Activated naive CD8-positive, alpha-beta T cell treated with anti-CD3 and anti-CD28 coated beads, Interleukin-2, amount 10 ng/mL, durations not matched to agents 7 days and 5 days (primary cell): ENCODE results near the gene JARID2. TPM values are rescaled to one million over a fixed set of nuclear protein-coding genes. Genes with fewer than 3 reads are reported as not detected.
A peak's percentile ranks its signal among the peaks of the same experiment; 100 is the strongest.

Source experiments
- ATAC-seq: fragments of 150-1000 bp; cut with Tn5 transposase; one replicate; pipeline ENCODE4 v1.10.0; 2021; ENCODE audit warnings: low read depth, moderate library complexity
- POLR2A ChIA-PET: fragments of 350-600 bp; sonication (Branson Sonifier 250); formaldehyde crosslinking; loops from one replicate; lab custom pipeline; 2021; ENCODE audit warnings: antibody characterized with exemption; lab: Charles Lee
- DNase-seq: peaks from one replicate; pipeline ENCODE4 v3.0.0; 2021
- H3K27ac Mint-ChIP-seq: one replicate; pipeline ENCODE4 v1.8.0; 2022; ENCODE audit warnings: mild to moderate bottlenecking, mixed read lengths
- H3K27me3 Mint-ChIP-seq: one replicate; pipeline ENCODE4 v1.8.0; 2022; ENCODE audit warnings: mild to moderate bottlenecking, moderate library complexity, mixed read lengths
- H3K36me3 Mint-ChIP-seq: one replicate; pipeline ENCODE4 v1.8.0; 2021; ENCODE audit warnings: mild to moderate bottlenecking, mixed read lengths
- H3K4me1 Mint-ChIP-seq: one replicate; pipeline ENCODE4 v1.8.0; 2021; ENCODE audit warnings: mixed read lengths
- H3K4me3 Mint-ChIP-seq: one replicate; pipeline ENCODE4 v1.8.0; 2022; ENCODE audit warnings: mild to moderate bottlenecking, moderate library complexity, mixed read lengths
- H3K9me3 Mint-ChIP-seq: one replicate; pipeline ENCODE4 v1.8.0; 2021; ENCODE audit warnings: mixed read lengths
- total RNA-seq, 2 experiments: library from RNA; stranded (reverse); gene quantifications; one replicate each; pipeline ENCODE4 v1.2.3, GENCODE V29; 2021

Gene JARID2
- total RNA-seq, 2 experiments from 2014 or later: 30.0 to 31.5 TPM

- Mint-ChIP-seq H3K4me3 (peak overlapping the region; percentile 95), H3K9me3 (no peaks in the 10 kb centered on the region), H3K27ac (peak overlapping the region; percentile 100), H3K4me1 (peaks cover 58% of the 10 kb centered on the region), H3K36me3 (peaks cover 30% of the 10 kb centered on the region), H3K27me3 (no peaks in the 10 kb centered on the region)
- POLR2A ChIA-PET: interaction anchor here (0.9 to 3.8 kb wide), 6 partner anchors 9 to 57 kb away, joined by 3 to 26 read pairs (median 9); no protein-coding TSS in a partner anchor
- ATAC-seq (no peak), DNase-seq (no peak)
These were observed 4.6 kb downstream of the JARID2 start for GRCh38 chr6:15250187-15251168.

GRCh38 chr6:15252195-15252594 lies 6.3 kb downstream of the JARID2 start:
- Mint-ChIP-seq H3K9me3 (no peaks in the 10 kb centered on the region), H3K4me1 (peaks cover 72% of the 10 kb centered on the region), H3K36me3 (peaks cover 34% of the 10 kb centered on the region), H3K4me3 (peak overlapping the region; percentile 95), H3K27me3 (no peaks in the 10 kb centered on the region), H3K27ac (peak overlapping the region; percentile 82)
- ATAC-seq: no peak
- POLR2A ChIA-PET: no interaction called here
- no peak for DNase-seq

GRCh38 chr6:15253203-15254022 lies 7.5 kb downstream of the JARID2 start:
- peaks cover 44% of the 10 kb centered on the region for H3K36me3 Mint-ChIP-seq
- POLR2A ChIA-PET: no interaction called here
- H3K9me3 Mint-ChIP-seq: no peaks in the 10 kb centered on the region
- peak overlapping the region; percentile 95 for H3K4me3 Mint-ChIP-seq
- peaks cover 83% of the 10 kb centered on the region for H3K4me1 Mint-ChIP-seq
- H3K27me3 Mint-ChIP-seq: no peaks in the 10 kb centered on the region
- peak overlapping the region; percentile 76 for H3K27ac Mint-ChIP-seq
- ATAC-seq (no peak), DNase-seq (no peak)

- Mint-ChIP-seq H3K9me3 (no peaks in the 10 kb centered on the region), H3K4me3 (peak overlapping the region; percentile 12)
These were observed 8.5 kb downstream of the JARID2 start for GRCh38 chr6:15254070-15254975.

GRCh38 chr6:15255481-15255880 lies 9.6 kb downstream of the JARID2 start:
- H3K4me3 Mint-ChIP-seq: peak overlapping the region; percentile 26
- H3K9me3 Mint-ChIP-seq: no peaks in the 10 kb centered on the region
- H3K4me1 Mint-ChIP-seq: peaks cover 89% of the 10 kb centered on the region
- H3K27me3 Mint-ChIP-seq: no peaks in the 10 kb centered on the region
- DNase-seq (no peak), ATAC-seq (no peak)
- peak overlapping the region; percentile 35 for H3K27ac Mint-ChIP-seq
- POLR2A ChIA-PET: no interaction called here
- peaks cover 49% of the 10 kb centered on the region for H3K36me3 Mint-ChIP-seq

More at GRCh38 chr6:15254070-15254975, 8.5 kb downstream of the JARID2 start:
- Mint-ChIP-seq H3K36me3 (peaks cover 51% of the 10 kb centered on the region), H3K27me3 (no peaks in the 10 kb centered on the region), H3K4me1 (peaks cover 89% of the 10 kb centered on the region), H3K27ac (peak overlapping the region; percentile 76)
- POLR2A ChIA-PET: no interaction called here
- no peak for DNase-seq
- ATAC-seq: no peak

GRCh38 chr6:15255909-15256395 lies 10.1 kb downstream of the JARID2 start:
- H3K27me3 Mint-ChIP-seq: no peaks in the 10 kb centered on the region
- H3K4me1 Mint-ChIP-seq: peaks cover 89% of the 10 kb centered on the region
- POLR2A ChIA-PET: no interaction called here
- no peak overlapping the region for H3K27ac Mint-ChIP-seq
- H3K4me3 Mint-ChIP-seq: no peak overlapping the region
- H3K9me3 Mint-ChIP-seq: no peaks in the 10 kb centered on the region
- peaks cover 45% of the 10 kb centered on the region for H3K36me3 Mint-ChIP-seq
- DNase-seq (no peak), ATAC-seq (no peak)

GRCh38 chr6:15256538-15257271 lies 10.8 kb downstream of the JARID2 start:
- POLR2A ChIA-PET: no interaction called here
- no peak for DNase-seq
- Mint-ChIP-seq H3K27ac (peak overlapping the region; percentile 10), H3K9me3 (no peaks in the 10 kb centered on the region), H3K4me1 (peaks cover 84% of the 10 kb centered on the region), H3K36me3 (peaks cover 48% of the 10 kb centered on the region), H3K27me3 (no peaks in the 10 kb centered on the region), H3K4me3 (no peak overlapping the region)
- no peak for ATAC-seq

GRCh38 chr6:15257357-15258132 lies 11.7 kb downstream of the JARID2 start:
- Mint-ChIP-seq H3K27me3 (no peaks in the 10 kb centered on the region), H3K27ac (peak overlapping the region; percentile 26), H3K4me1 (peaks cover 81% of the 10 kb centered on the region), H3K9me3 (peaks cover 1% of the 10 kb centered on the region), H3K36me3 (peaks cover 50% of the 10 kb centered on the region), H3K4me3 (no peak overlapping the region)
- no peak for ATAC-seq
- POLR2A ChIA-PET: no interaction called here
- DNase-seq: no peak

- peaks cover 40% of the 10 kb centered on the region for H3K36me3 Mint-ChIP-seq
- no peak for DNase-seq
- H3K4me1 Mint-ChIP-seq: peaks cover 79% of the 10 kb centered on the region
- no peak overlapping the region for H3K4me3 Mint-ChIP-seq
- peaks cover 1% of the 10 kb centered on the region for H3K9me3 Mint-ChIP-seq
- no peak for ATAC-seq
- H3K27me3 Mint-ChIP-seq: no peaks in the 10 kb centered on the region
- no peak overlapping the region for H3K27ac Mint-ChIP-seq
- POLR2A ChIA-PET: interaction anchor here (1.0 to 2.3 kb wide), 2 partner anchors 8 to 10 kb away, joined by 3 to 12 read pairs; no protein-coding TSS in a partner anchor
These were observed 13.9 kb downstream of the JARID2 start for GRCh38 chr6:15259766-15260098.

GRCh38 chr6:15260099-15260821 lies 14.4 kb downstream of the JARID2 start:
- no peak for DNase-seq
- Mint-ChIP-seq H3K4me1 (peaks cover 79% of the 10 kb centered on the region), H3K36me3 (peaks cover 36% of the 10 kb centered on the region), H3K27me3 (no peaks in the 10 kb centered on the region), H3K4me3 (no peak overlapping the region), H3K9me3 (peaks cover 1% of the 10 kb centered on the region), H3K27ac (no peak overlapping the region)
- no peak for ATAC-seq
- POLR2A ChIA-PET: interaction anchor here (1.0 to 2.3 kb wide), 2 partner anchors 8 to 10 kb away, joined by 3 to 12 read pairs; no protein-coding TSS in a partner anchor
